ENCODE measurements around the gene RELCH. TPM values are rescaled to one million over a fixed set of nuclear protein-coding genes. Genes with fewer than 3 reads are reported as not detected.

RELCH gene
- total RNA-seq, 1 experiment from 2014 or later, result 19.5 TPM

GRCh38 chr18:62281684-62282083 lies 94.6 kb downstream of the RELCH start:
- Histone ChIP-seq H3K4me1 (ENCODE audit: control insufficient read depth, insufficient read depth, low read length) (no peaks in the 10 kb centered on the region), H3K4me3 (ENCODE audit: low read depth in 2 of 2, low read length in 2 of 2) (no peak overlapping the region), H3K9me3 (ENCODE audit: control insufficient read depth, insufficient read depth, low read depth, low read length) (no peaks in the 10 kb centered on the region), H3K36me3 (ENCODE audit: control insufficient read depth, insufficient read depth, low read length) (no peaks in the 10 kb centered on the region; the same call in 1 of the 2 replicates), H3K27me3 (ENCODE audit: control insufficient read depth, insufficient read depth, low read length) (no peaks in the 10 kb centered on the region), H3K27ac (ENCODE audit: low read length) (no peak overlapping the region)
- no TSS peak for BruUV-seq (replicated peaks)
- CTCF ChIA-PET, result no interaction called here
- no peak for DNase-seq (ENCODE audit: low read depth, low spot score)
- POLR2A ChIA-PET, result no interaction called here
- intact Hi-C loops (cut with micrococcal nuclease; ENCODE audit: unreplicated experiment), result no loop called here
- in situ Hi-C loops (cut with HindIII; ENCODE audit: low pct_unique_long_range_greater_than_20kb, low sequenced_read_pairs), result no loop called here
- no peak for ATAC-seq
- TF ChIP-seq POLR2AphosphoS5 (IDR thresholded peaks at IDR 0.05; ENCODE audit: low read depth, low read length) (no peak), REST (IDR thresholded peaks at IDR 0.05; ENCODE audit: insufficient read depth in 1 of 2, low read depth in 2 of 2, low read length in 1 of 2) (no peak), CTCF (IDR thresholded peaks at IDR 0.05) (no peak), TCF7L2 (IDR thresholded peaks at IDR 0.05; ENCODE audit: low read depth, low read length) (no peak), SIN3A (IDR thresholded peaks at IDR 0.05; ENCODE audit: borderline replicate concordance, insufficient read depth, low read depth, low read length) (no peak)

- H3K4me3 ChIP-seq (ENCODE audit: low read depth in 2 of 2, low read length in 2 of 2), result no peak overlapping the region
- H3K36me3 ChIP-seq (ENCODE audit: control insufficient read depth, insufficient read depth, low read length), result no peaks in the 10 kb centered on the region; the same call in 1 of the 2 replicates
- DNase-seq (ENCODE audit: low read depth, low spot score), result no peak
- H3K4me1 ChIP-seq (ENCODE audit: control insufficient read depth, insufficient read depth, low read length), result no peaks in the 10 kb centered on the region
- no TSS peak for BruUV-seq (replicated peaks)
- in situ Hi-C loops (cut with HindIII; ENCODE audit: low pct_unique_long_range_greater_than_20kb, low sequenced_read_pairs) (no loop called here), intact Hi-C loops (cut with micrococcal nuclease; ENCODE audit: unreplicated experiment) (no loop called here)
- ChIA-PET CTCF (no interaction called here), POLR2A (no interaction called here)
- H3K27me3 ChIP-seq (ENCODE audit: control insufficient read depth, insufficient read depth, low read length), result no peaks in the 10 kb centered on the region
- H3K9me3 ChIP-seq (ENCODE audit: control insufficient read depth, insufficient read depth, low read depth, low read length), result no peaks in the 10 kb centered on the region
- no peak for ATAC-seq
- TF ChIP-seq CTCF (IDR thresholded peaks at IDR 0.05), result no peak
- no peak for TF ChIP-seq TCF7L2 (IDR thresholded peaks at IDR 0.05; ENCODE audit: low read depth, low read length)
- TF ChIP-seq POLR2AphosphoS5 (IDR thresholded peaks at IDR 0.05; ENCODE audit: low read depth, low read length), result no peak
- TF ChIP-seq SIN3A (IDR thresholded peaks at IDR 0.05; ENCODE audit: borderline replicate concordance, insufficient read depth, low read depth, low read length), result no peak
- no peak for TF ChIP-seq REST (IDR thresholded peaks at IDR 0.05; ENCODE audit: insufficient read depth in 1 of 2, low read depth in 2 of 2, low read length in 1 of 2)
- no peak overlapping the region for H3K27ac ChIP-seq (ENCODE audit: low read length)
Observed at GRCh38 chr18:62282188-62282629, 95.2 kb downstream of the RELCH start.

Data from Panc1 (cell line).